T-helper 2 cell treated with Interferon-gamma antibody and Interleukin-4, amounts not matched to agents 5 μg/mL and 100 μg/mL, for 36 hours (primary cell): ENCODE results near the gene RHOA.
"Not testable (repeated sequence)": the region's sequence is repeated elsewhere in the genome, so short reads cannot be mapped to it uniquely, and the experiment has no call there.

Source experiments
- DNase-seq: peaks from one replicate; pipeline ENCODE4 v3.0.0; 2021; ENCODE audit warnings: low spot score
- H3K27ac Mint-ChIP-seq: one replicate; pipeline ENCODE4 v1.8.0; 2021; ENCODE audit warnings: mild to moderate bottlenecking, mixed read lengths
- H3K27me3 Mint-ChIP-seq: one replicate; pipeline ENCODE4 v1.8.0; 2021; ENCODE audit warnings: low read depth, mixed read lengths
- H3K36me3 Mint-ChIP-seq: one replicate; pipeline ENCODE4 v1.8.0; 2021; ENCODE audit warnings: low read depth, mixed read lengths
- H3K4me1 Mint-ChIP-seq: one replicate; pipeline ENCODE4 v1.8.0; 2021; ENCODE audit warnings: low read depth, mixed read lengths
- H3K4me3 Mint-ChIP-seq: one replicate; pipeline ENCODE4 v1.8.0; 2022; ENCODE audit warnings: mild to moderate bottlenecking, moderate library complexity, mixed read lengths
- H3K9me3 Mint-ChIP-seq: one replicate; pipeline ENCODE4 v1.8.0; 2021; ENCODE audit warnings: mixed read lengths

Gene RHOA

GRCh38 chr3:49370585-49371290 is 41.0 kb downstream of the RHOA start:
- Mint-ChIP-seq H3K9me3 (no peaks in the 10 kb centered on the region), H3K4me1 (peaks cover 8% of the 10 kb centered on the region), H3K27me3 (no peaks in the 10 kb centered on the region), H3K4me3 (no peak overlapping the region), H3K36me3 (peaks cover 71% of the 10 kb centered on the region), H3K27ac (no peak overlapping the region)
- DNase-seq: no peak

GRCh38 chr3:49362561-49362960 is 49.2 kb downstream of the RHOA start:
- Mint-ChIP-seq H3K9me3 (no peaks in the 10 kb centered on the region), H3K4me1 (peaks cover 23% of the 10 kb centered on the region), H3K4me3 (no peak overlapping the region), H3K36me3 (peaks cover 65% of the 10 kb centered on the region), H3K27me3 (no peaks in the 10 kb centered on the region), H3K27ac (no peak overlapping the region)
- DNase-seq: no peak

GRCh38 chr3:49359623-49360022 is 52.2 kb downstream of the RHOA start:
- H3K4me1 Mint-ChIP-seq: peaks cover 34% of the 10 kb centered on the region
- peaks cover 69% of the 10 kb centered on the region for H3K36me3 Mint-ChIP-seq
- H3K4me3 Mint-ChIP-seq: peak overlapping the region; percentile 88
- H3K9me3 Mint-ChIP-seq: no peaks in the 10 kb centered on the region
- no peak for DNase-seq
- no peaks in the 10 kb centered on the region for H3K27me3 Mint-ChIP-seq
- peak overlapping the region; percentile 35 for H3K27ac Mint-ChIP-seq

GRCh38 chr3:49358884-49359225 is 52.9 kb downstream of the RHOA start:
- Mint-ChIP-seq H3K27me3 (no peaks in the 10 kb centered on the region), H3K9me3 (no peaks in the 10 kb centered on the region), H3K4me1 (peaks cover 34% of the 10 kb centered on the region), H3K27ac (peak overlapping the region; percentile 85), H3K4me3 (peak overlapping the region; percentile 88), H3K36me3 (peaks cover 68% of the 10 kb centered on the region)
- no peak for DNase-seq

GRCh38 chr3:49358217-49358883 is 53.4 kb downstream of the RHOA start, which contains the start of gene GPX1:
TSS of gene GPX1 (minus strand) at chr3:49358353. CDS start at chr3:49358278, 75 bp downstream.
- Mint-ChIP-seq H3K4me3 (peak within 1 kb of the TSS; percentile 88), H3K4me1 (peaks cover 34% of the 10 kb centered on the region), H3K36me3 (peaks cover 66% of the 10 kb centered on the region), H3K27ac (peak within 1 kb of the TSS; percentile 86), H3K9me3 (no peaks in the 10 kb centered on the region), H3K27me3 (no peaks in the 10 kb centered on the region)
- DNase-seq: peak; percentile 91

GRCh38 chr3:49357443-49358216 is 54.1 kb downstream of the RHOA start:
- peak; percentile 44 for DNase-seq
- Mint-ChIP-seq H3K36me3 (peaks cover 62% of the 10 kb centered on the region), H3K4me1 (peaks cover 36% of the 10 kb centered on the region), H3K4me3 (peak overlapping the region; percentile 88), H3K27ac (peak overlapping the region; percentile 86)
- H3K9me3 Mint-ChIP-seq, H3K27me3 Mint-ChIP-seq: not testable (repeated sequence)

- DNase-seq, H3K9me3 Mint-ChIP-seq, H3K27me3 Mint-ChIP-seq: not testable (repeated sequence)
- H3K27ac Mint-ChIP-seq: peak overlapping the region; percentile 86
- peak overlapping the region; percentile 88 for H3K4me3 Mint-ChIP-seq
- H3K4me1 Mint-ChIP-seq: peaks cover 32% of the 10 kb centered on the region
- H3K36me3 Mint-ChIP-seq: peaks cover 57% of the 10 kb centered on the region
Measured at GRCh38 chr3:49357095-49357442, 54.7 kb downstream of the RHOA start.

- Mint-ChIP-seq H3K4me1 (peaks cover 19% of the 10 kb centered on the region), H3K4me3 (no peak overlapping the region)
Measured at GRCh38 chr3:49352890-49353421, 58.8 kb downstream of the RHOA start.

GRCh38 chr3:49352281-49352680 is 59.5 kb downstream of the RHOA start:
- H3K4me1 Mint-ChIP-seq: peaks cover 16% of the 10 kb centered on the region
- no peak for DNase-seq
- H3K9me3 Mint-ChIP-seq: no peaks in the 10 kb centered on the region
- no peak overlapping the region for H3K4me3 Mint-ChIP-seq
- peaks cover 20% of the 10 kb centered on the region for H3K36me3 Mint-ChIP-seq
- no peaks in the 10 kb centered on the region for H3K27me3 Mint-ChIP-seq
- no peak overlapping the region for H3K27ac Mint-ChIP-seq

More at GRCh38 chr3:49352890-49353421, 58.8 kb downstream of the RHOA start:
- Mint-ChIP-seq H3K27me3 (no peaks in the 10 kb centered on the region), H3K36me3 (peaks cover 24% of the 10 kb centered on the region), H3K27ac (no peak overlapping the region), H3K9me3 (no peaks in the 10 kb centered on the region)
- DNase-seq: no peak

- Mint-ChIP-seq H3K27ac (peak overlapping the region; percentile 51), H3K4me1 (peaks cover 12% of the 10 kb centered on the region), H3K4me3 (no peak overlapping the region), H3K36me3 (peaks cover 14% of the 10 kb centered on the region), H3K9me3 (no peaks in the 10 kb centered on the region), H3K27me3 (no peaks in the 10 kb centered on the region)
- no peak for DNase-seq
Measured at GRCh38 chr3:49351521-49352011, 60.2 kb downstream of the RHOA start.

GRCh38 chr3:49349348-49350114 is 62.2 kb downstream of the RHOA start:
- Mint-ChIP-seq H3K9me3 (no peaks in the 10 kb centered on the region), H3K27me3 (no peaks in the 10 kb centered on the region), H3K4me1 (peaks cover 12% of the 10 kb centered on the region), H3K36me3 (peaks cover 5% of the 10 kb centered on the region), H3K27ac (no peak overlapping the region), H3K4me3 (no peak overlapping the region)
- no peak for DNase-seq

- not testable (repeated sequence) for H3K36me3 Mint-ChIP-seq, H3K4me3 Mint-ChIP-seq, H3K27ac Mint-ChIP-seq, DNase-seq, H3K9me3 Mint-ChIP-seq, H3K27me3 Mint-ChIP-seq
- peaks cover 12% of the 10 kb centered on the region for H3K4me1 Mint-ChIP-seq
Measured at GRCh38 chr3:49348361-49348760, 63.4 kb downstream of the RHOA start.

- H3K4me1 Mint-ChIP-seq: peaks cover 15% of the 10 kb centered on the region
- H3K36me3 Mint-ChIP-seq: peaks cover 3% of the 10 kb centered on the region
- no peaks in the 10 kb centered on the region for H3K9me3 Mint-ChIP-seq
- no peak for DNase-seq
- no peaks in the 10 kb centered on the region for H3K27me3 Mint-ChIP-seq
- no peak overlapping the region for H3K27ac Mint-ChIP-seq
- no peak overlapping the region for H3K4me3 Mint-ChIP-seq
Measured at GRCh38 chr3:49346797-49347251, 65.0 kb downstream of the RHOA start.
